Right atrium auricular region (tissue), 2 donors: Measurements from ENCODE around the gene BRAT1. TPM values are rescaled to one million over a fixed set of nuclear protein-coding genes. Genes with fewer than 3 reads are reported as not detected.

ENCODE experiments used
- DNase-seq: peaks from one replicate; pipeline ENCODE4 v3.0.0-alpha.2; 2019; ENCODE audit warnings: low spot score
- H3K27ac ChIP-seq, 2 donors: fragments of 200-600 bp; sonication (generic); 1 replicate in 1 of 2; 2 replicates in 1 of 2; pipeline ENCODE4 v1.5.1; 2016 to 2019
- H3K27me3 ChIP-seq, 2 donors: fragments of 200-600 bp; sonication (generic); one replicate each; pipeline versions ENCODE4 v1.5.1 to v1.6.0; 2017 to 2019
- H3K36me3 ChIP-seq: fragments of 200-600 bp; sonication (generic); one replicate; pipeline ENCODE4 v1.5.1; 2016
- H3K4me1 ChIP-seq, 2 donors: fragments of 200-600 bp; sonication (generic); one replicate each; pipeline versions ENCODE4 v1.5.1 to v1.6.0; 2017 to 2019
- H3K4me3 ChIP-seq, 2 donors: fragments of 200-600 bp; sonication (generic); 1 replicate in 1 of 2; 2 replicates in 1 of 2; pipeline ENCODE4 v1.5.1; 2017 to 2019; ENCODE audit warnings: mild to moderate bottlenecking in 1 of 2, moderate library complexity in 1 of 2
- H3K9me3 ChIP-seq, 2 donors: fragments of 200-600 bp; sonication (generic); one replicate each; pipeline ENCODE4 v1.5.1; 2019
- CTCF ChIP-seq, 2 donors: fragments of 200-600 bp; sonication (generic); IDR thresholded peaks; one replicate each; pipeline ENCODE4 v1.5.1; 2019; ENCODE audit warnings: antibody characterized with exemption in 2 of 2
- total RNA-seq, 2 donors: library from RNA; depleted of rRNA; stranded (reverse); fragments of >200 nt; gene quantifications; one replicate each; pipeline ENCODE4 v1.1.0, GENCODE V29; 2016

BRAT1 gene
- total RNA-seq, 2 donors from 2014 or later: 20.9 to 24.6 TPM

- Histone ChIP-seq H3K4me1 (peaks cover 0 to 51% of the 10 kb centered on the region in 2 donors), H3K27ac (peak overlapping the region in 1 of 2 donors; percentile 13), H3K4me3 (no peak overlapping the region), H3K36me3 (no peaks in the 10 kb centered on the region), H3K27me3 (no peaks in the 10 kb centered on the region), H3K9me3 (no peaks in the 10 kb centered on the region)
- peak; percentile 81 for DNase-seq
- TF ChIP-seq CTCF (IDR thresholded peaks at IDR 0.05): no peak
Observed at GRCh38 chr7:2508327-2509215, 46.8 kb downstream of the BRAT1 start.

GRCh38 chr7:2507917-2508306 is 47.4 kb downstream of the BRAT1 start:
- Histone ChIP-seq H3K27ac (no peak overlapping the region), H3K4me3 (no peak overlapping the region), H3K9me3 (no peaks in the 10 kb centered on the region), H3K27me3 (no peaks in the 10 kb centered on the region), H3K4me1 (peaks cover 0 to 51% of the 10 kb centered on the region in 2 donors), H3K36me3 (no peaks in the 10 kb centered on the region)
- no peak for DNase-seq
- TF ChIP-seq CTCF (IDR thresholded peaks at IDR 0.05): no peak

- H3K9me3 ChIP-seq: no peaks in the 10 kb centered on the region
- TF ChIP-seq CTCF (IDR thresholded peaks at IDR 0.05): no peak
- H3K4me3 ChIP-seq: no peak overlapping the region
- no peaks in the 10 kb centered on the region for H3K36me3 ChIP-seq
- DNase-seq: no peak
- H3K27me3 ChIP-seq: no peaks in the 10 kb centered on the region
- H3K4me1 ChIP-seq: peaks cover 0 to 47% of the 10 kb centered on the region in 2 donors
- no peak overlapping the region for H3K27ac ChIP-seq
Observed at GRCh38 chr7:2507208-2507916, 48.0 kb downstream of the BRAT1 start.

- DNase-seq: no peak
- no peak overlapping the region for H3K4me3 ChIP-seq
- no peak overlapping the region for H3K27ac ChIP-seq
- H3K36me3 ChIP-seq: no peaks in the 10 kb centered on the region
- no peaks in the 10 kb centered on the region for H3K27me3 ChIP-seq
- H3K9me3 ChIP-seq: no peaks in the 10 kb centered on the region
- H3K4me1 ChIP-seq: peaks cover 0 to 27% of the 10 kb centered on the region in 2 donors
- no peak for TF ChIP-seq CTCF (IDR thresholded peaks at IDR 0.05)
Observed at GRCh38 chr7:2505401-2505800, 49.9 kb downstream of the BRAT1 start.

- Histone ChIP-seq H3K27ac (no peak overlapping the region), H3K4me3 (no peak overlapping the region), H3K9me3 (no peaks in the 10 kb centered on the region), H3K36me3 (no peaks in the 10 kb centered on the region), H3K27me3 (no peaks in the 10 kb centered on the region), H3K4me1 (peaks cover 0 to 25% of the 10 kb centered on the region in 2 donors)
- no peak for TF ChIP-seq CTCF (IDR thresholded peaks at IDR 0.05)
- no peak for DNase-seq
Observed at GRCh38 chr7:2504889-2505375, 50.4 kb downstream of the BRAT1 start.
